GM21367 (cell line): ENCODE measurements around the gene B3GALT5.

ENCODE experiments used
- ATAC-seq: cut with Tn5 transposase; IDR thresholded peaks from one replicate; pipeline ENCODE4 v1.9.1; 2021; ENCODE audit not compliant: unreplicated experiment

Gene B3GALT5

GRCh38 chr21:39663742-39664492, 51.2 kb downstream of the B3GALT5 start:
- no peak for ATAC-seq

- ATAC-seq: no peak
Observed at GRCh38 chr21:39664586-39664985, 51.8 kb downstream of the B3GALT5 start.

GRCh38 chr21:39666026-39666425, 53.3 kb downstream of the B3GALT5 start:
- ATAC-seq: no peak

- ATAC-seq: no peak
Observed at GRCh38 chr21:39666681-39667315, 54.1 kb downstream of the B3GALT5 start.

- no peak for ATAC-seq
Observed at GRCh38 chr21:39667353-39667891, 54.7 kb downstream of the B3GALT5 start.

GRCh38 chr21:39668369-39668768, 55.6 kb downstream of the B3GALT5 start:
- no peak for ATAC-seq

- ATAC-seq: no peak
Observed at GRCh38 chr21:39669485-39669884, 56.7 kb downstream of the B3GALT5 start.

- ATAC-seq: no peak
Observed at GRCh38 chr21:39669976-39670661, 57.4 kb downstream of the B3GALT5 start.

- ATAC-seq: no peak
Observed at GRCh38 chr21:39670701-39671100, 58.0 kb downstream of the B3GALT5 start.

GRCh38 chr21:39671986-39672385, 59.2 kb downstream of the B3GALT5 start:
- no peak for ATAC-seq

GRCh38 chr21:39673163-39673562, 60.4 kb downstream of the B3GALT5 start:
- ATAC-seq: no peak

GRCh38 chr21:39673736-39674135, 61.0 kb downstream of the B3GALT5 start:
- no peak for ATAC-seq

- no peak for ATAC-seq
Observed at GRCh38 chr21:39674801-39675200, 62.1 kb downstream of the B3GALT5 start.

- ATAC-seq: no peak
Observed at GRCh38 chr21:39675590-39675989, 62.9 kb downstream of the B3GALT5 start.

GRCh38 chr21:39675993-39676661, 63.4 kb downstream of the B3GALT5 start:
- ATAC-seq: no peak

- ATAC-seq: no peak
Observed at GRCh38 chr21:39680216-39680615, 67.5 kb downstream of the B3GALT5 start.

- no peak for ATAC-seq
Observed at GRCh38 chr21:39681257-39681656, 68.5 kb downstream of the B3GALT5 start.

GRCh38 chr21:39681845-39682244, 69.1 kb downstream of the B3GALT5 start:
- no peak for ATAC-seq

- ATAC-seq: no peak
Observed at GRCh38 chr21:39685236-39685635, 72.5 kb downstream of the B3GALT5 start.

GRCh38 chr21:39685991-39686390, 73.3 kb downstream of the B3GALT5 start:
- no peak for ATAC-seq
